Omental fat pad (tissue), 4 donors: ENCODE data around the gene GPA33. TPM values are rescaled to one million over a fixed set of nuclear protein-coding genes. Genes with fewer than 3 reads are reported as not detected.

Experiments
- ATAC-seq: fragments of 150-250 bp; one replicate; pipeline ENCODE4 v1.9.1; 2016; ENCODE audit warnings: mild to moderate bottlenecking, moderate library complexity; ENCODE audit not compliant: low FRiP score
- DNase-seq: peaks from one replicate; pipeline ENCODE4 v3.0.0-alpha.2; 2019; ENCODE audit warnings: low spot score
- total RNA-seq, 4 donors: library from RNA; depleted of rRNA; stranded (reverse); fragments of >200 nt; gene quantifications; one replicate each; pipeline ENCODE4 v1.1.0, GENCODE V29; 2016
- TF ChIP-seq, protein P1 (sequence below), 3 donors: fragments of 450-650 bp; IDR thresholded peaks; one replicate each; pipeline ENCODE4 v1.5.1; 2016 to 2017; ENCODE audit warnings: antibody characterized with exemption in 3 of 3, mild to moderate bottlenecking in 3 of 3, moderate library complexity in 2 of 3

The GPA33 gene
- total RNA-seq, 4 donors from 2014 or later = 0.37 to 0.72 TPM; not detected in 2

DNA sequence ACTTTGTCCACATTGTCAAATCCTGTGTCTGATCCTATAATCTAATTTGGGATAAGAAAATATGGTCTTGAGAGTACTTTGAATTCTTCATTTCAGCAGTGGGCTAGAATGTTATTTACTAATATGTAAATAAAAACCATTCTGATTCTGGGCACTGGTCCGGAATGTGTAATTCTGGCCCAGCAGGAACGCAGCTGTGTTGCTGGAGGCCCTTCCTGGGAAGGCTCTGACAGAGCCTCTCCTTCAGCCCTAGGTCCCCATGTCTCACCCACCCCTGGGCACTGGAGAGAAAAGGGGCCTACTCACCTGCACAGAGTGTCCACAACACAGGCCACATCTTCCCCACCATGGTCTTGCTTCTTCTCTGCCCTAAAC, 251 bp downstream of the GPA33 start:
- no peak for DNase-seq
- TF ChIP-seq, protein P1, sequence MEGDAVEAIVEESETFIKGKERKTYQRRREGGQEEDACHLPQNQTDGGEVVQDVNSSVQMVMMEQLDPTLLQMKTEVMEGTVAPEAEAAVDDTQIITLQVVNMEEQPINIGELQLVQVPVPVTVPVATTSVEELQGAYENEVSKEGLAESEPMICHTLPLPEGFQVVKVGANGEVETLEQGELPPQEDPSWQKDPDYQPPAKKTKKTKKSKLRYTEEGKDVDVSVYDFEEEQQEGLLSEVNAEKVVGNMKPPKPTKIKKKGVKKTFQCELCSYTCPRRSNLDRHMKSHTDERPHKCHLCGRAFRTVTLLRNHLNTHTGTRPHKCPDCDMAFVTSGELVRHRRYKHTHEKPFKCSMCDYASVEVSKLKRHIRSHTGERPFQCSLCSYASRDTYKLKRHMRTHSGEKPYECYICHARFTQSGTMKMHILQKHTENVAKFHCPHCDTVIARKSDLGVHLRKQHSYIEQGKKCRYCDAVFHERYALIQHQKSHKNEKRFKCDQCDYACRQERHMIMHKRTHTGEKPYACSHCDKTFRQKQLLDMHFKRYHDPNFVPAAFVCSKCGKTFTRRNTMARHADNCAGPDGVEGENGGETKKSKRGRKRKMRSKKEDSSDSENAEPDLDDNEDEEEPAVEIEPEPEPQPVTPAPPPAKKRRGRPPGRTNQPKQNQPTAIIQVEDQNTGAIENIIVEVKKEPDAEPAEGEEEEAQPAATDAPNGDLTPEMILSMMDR (IDR thresholded peaks at IDR 0.05) = no peak
- no peak for ATAC-seq

DNA sequence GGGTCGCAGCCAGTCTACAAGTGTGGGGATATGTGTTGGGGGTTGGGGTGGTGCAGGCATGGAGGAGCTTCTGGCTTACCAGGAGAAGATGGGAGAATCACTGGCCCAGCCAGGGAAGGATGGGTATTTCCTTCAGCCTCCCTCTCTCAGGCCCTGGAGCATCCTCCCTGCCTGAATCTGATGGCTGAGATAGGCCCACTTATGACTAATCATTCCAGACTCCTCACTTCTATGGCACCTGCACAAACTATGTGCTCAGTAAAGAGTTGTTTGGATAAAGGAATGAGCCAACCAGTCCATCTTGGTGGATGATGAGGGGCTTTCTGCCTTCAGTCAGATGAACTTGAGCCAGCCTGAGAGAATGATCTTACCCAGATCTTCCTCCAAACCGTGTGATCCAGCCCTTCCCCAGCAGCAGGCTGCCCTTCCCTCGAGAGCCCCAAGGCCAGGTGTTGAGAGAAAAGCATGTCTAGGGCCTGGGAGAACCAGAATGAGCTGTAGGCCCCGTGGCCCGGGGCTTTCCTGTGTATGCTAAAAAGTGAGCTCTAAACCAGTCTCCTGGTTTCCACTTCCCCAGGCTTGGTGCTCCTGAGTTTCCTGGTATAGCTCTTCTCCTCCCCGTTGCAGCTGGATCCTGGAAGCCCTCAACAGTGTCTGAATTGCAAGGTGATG, 1.3 kb downstream of the GPA33 start:
- ATAC-seq (no peak), DNase-seq (no peak)
- TF ChIP-seq, protein P1 (IDR thresholded peaks at IDR 0.05) = no peak

DNA sequence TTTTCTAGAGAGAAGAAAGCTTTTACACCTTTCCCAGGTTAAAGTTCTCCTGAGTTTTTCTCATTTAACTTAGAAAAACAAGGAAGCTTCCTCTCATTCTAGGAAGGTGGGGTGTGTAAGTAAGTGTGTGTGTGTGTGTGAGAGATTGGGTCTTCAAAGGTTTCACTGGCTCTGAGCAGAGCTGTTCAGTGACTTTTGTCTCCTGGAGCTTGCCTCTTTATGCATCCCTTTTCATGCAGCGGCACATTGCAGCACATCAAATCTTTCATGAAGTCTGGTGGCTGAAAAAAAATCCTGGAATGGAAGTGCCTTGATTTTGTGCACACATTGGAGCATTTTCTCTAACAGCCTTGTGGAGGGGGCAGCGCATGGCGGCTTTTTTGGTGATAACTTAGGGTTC, 3.4 kb downstream of the GPA33 start:
- TF ChIP-seq, protein P1 (IDR thresholded peaks at IDR 0.05) = no peak
- ATAC-seq (no peak), DNase-seq (no peak)

DNA sequence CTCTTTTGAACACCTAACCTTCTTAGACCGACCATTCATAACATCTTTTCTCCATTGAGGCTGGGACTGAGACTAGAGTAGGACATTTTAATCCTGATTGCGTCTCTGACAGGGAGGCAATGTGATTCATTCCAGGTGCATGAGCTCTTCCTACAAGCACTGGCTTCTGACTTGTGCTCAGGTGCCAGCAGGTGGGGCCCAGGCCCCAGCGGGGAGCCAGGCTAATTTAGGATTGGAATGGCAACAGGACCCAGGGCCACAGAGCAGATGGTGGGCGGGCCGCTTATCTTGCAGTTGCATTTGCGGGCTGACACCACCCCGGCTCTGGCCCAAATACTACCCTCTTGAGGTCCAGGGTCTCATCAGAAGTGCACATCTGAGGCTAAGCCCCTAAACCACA, 4.1 kb downstream of the GPA33 start:
- ATAC-seq = no peak
- TF ChIP-seq, protein P1 (IDR thresholded peaks at IDR 0.05) = no peak
- no peak for DNase-seq

DNA sequence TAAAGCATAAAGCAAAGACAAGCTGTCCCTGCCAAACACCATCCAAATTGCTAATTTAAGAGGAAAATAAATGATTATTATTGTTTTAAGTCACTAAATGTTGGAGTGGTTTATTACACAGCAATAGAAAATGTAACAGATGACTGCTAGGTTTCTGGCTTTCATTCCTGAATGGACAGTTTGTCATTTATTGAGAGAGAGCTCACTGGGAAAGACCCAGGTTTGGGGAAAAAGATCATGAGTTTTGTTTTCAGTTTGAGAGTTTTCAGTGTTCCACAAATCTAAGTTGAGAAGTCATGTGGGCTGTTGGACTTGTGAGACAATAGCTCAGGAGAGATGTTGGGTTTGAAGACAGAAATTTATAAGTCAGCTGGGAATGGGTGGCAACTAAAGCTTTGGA, 5.4 kb downstream of the GPA33 start:
- TF ChIP-seq, protein P1 (IDR thresholded peaks at IDR 0.05) = no peak
- no peak for DNase-seq
- ATAC-seq = no peak

DNA sequence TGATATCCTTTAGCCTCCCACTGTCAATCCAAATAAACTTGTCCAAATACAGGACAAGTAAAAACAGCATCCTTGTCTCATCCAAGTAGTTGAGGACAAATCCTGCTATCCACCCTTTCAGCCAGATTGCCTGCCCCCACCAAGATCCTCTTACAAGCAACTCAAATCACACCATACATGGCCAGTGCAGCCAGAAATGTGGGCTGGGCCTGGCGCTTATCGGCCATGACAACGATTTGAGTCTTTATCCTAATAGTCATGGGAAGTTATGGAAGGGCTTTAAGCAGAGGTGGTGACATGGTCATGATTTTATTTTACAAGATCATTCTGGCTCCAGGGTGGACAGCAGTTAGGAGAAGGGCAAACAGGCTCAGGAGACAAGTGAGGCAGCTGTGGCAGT, 6.3 kb downstream of the GPA33 start:
- no peak for ATAC-seq
- DNase-seq = no peak
- TF ChIP-seq, protein P1 (IDR thresholded peaks at IDR 0.05) = no peak

DNA sequence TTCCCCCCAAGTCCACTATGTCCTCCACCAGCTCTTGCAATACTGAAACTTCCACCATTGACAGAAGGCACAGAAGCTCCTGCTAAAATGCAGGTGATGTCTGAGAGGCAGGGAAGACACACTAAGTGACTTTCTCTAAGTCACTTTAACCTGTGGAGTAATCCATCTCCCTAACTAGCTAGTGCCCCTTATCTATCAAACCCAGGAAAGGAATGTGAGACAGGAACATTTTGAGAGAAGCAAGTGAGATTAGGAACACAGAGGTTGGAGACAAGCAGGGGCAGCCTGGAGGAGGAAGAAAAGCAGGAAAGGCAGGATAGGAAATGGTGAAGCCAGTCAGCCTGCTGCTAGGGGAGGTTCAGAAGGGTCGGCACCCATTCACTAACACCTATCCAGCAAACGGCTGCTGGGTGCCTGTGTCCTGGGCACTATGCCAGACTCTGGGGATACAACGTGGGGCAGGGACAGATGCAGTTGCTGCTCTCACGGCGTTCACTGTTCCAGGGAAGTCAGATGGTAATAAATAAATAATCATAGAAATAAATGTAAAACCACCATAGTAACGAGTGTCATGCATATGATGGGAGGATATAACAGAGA, 7.0 kb downstream of the GPA33 start:
- DNase-seq = no peak
- ATAC-seq = no peak
- TF ChIP-seq, protein P1 (IDR thresholded peaks at IDR 0.05) = no peak
